Panc1 (cell line): Measurements from ENCODE around the gene ACSM3. TPM values are rescaled to one million over a fixed set of nuclear protein-coding genes. Genes with fewer than 3 reads are reported as not detected.

ENCODE experiments used
- ATAC-seq: fragments of 200-7000 bp; cut with Tn5 transposase; 2 replicates; pipeline ENCODE4 v1.9.1; 2020; ENCODE audit warnings: mild to moderate bottlenecking, moderate library complexity
- BruUV-seq: library from RNA; stranded (reverse); fragments of 400-500 nt; replicated peaks from 2 replicates; lab custom pipeline; 2021; lab: Mats Ljungman, UMichigan
- CTCF ChIA-PET: fragments of 300-600 bp; sonication (Branson Sonifier 250); formaldehyde crosslinking; loops from one replicate; lab custom pipeline; 2022; ENCODE audit warnings: antibody characterized with exemption; lab: Charles Lee
- POLR2A ChIA-PET: fragments of 300-600 bp; sonication (Branson Sonifier 250); formaldehyde crosslinking; loops from one replicate; lab custom pipeline; 2022; ENCODE audit warnings: antibody characterized with exemption; lab: Charles Lee
- DNase-seq: peaks from one replicate; pipeline ENCODE4 v3.0.0-alpha.2; 2010; ENCODE audit warnings: low read depth, low spot score
- H3K27ac ChIP-seq: 2 replicates; pipeline ENCODE4 v1.5.1; 2011; ENCODE audit warnings: mild to moderate bottlenecking, low read length, inconsistent platforms
- H3K27me3 ChIP-seq: fragments of 200-500 bp; sonication (Bioruptor generic); 2 replicates; pipeline ENCODE4 v1.6.0; 2014; ENCODE audit warnings: low read length, inconsistent platforms; ENCODE audit not compliant: control insufficient read depth, insufficient read depth
- H3K36me3 ChIP-seq: fragments of 200-500 bp; sonication (Bioruptor generic); 2 replicates; pipeline ENCODE4 v1.5.1; 2014; ENCODE audit warnings: inconsistent platforms, mild to moderate bottlenecking, low read length, moderate library complexity; ENCODE audit not compliant: control insufficient read depth, insufficient read depth
- H3K4me1 ChIP-seq: 2 replicates; pipeline ENCODE4 v1.5.1; 2011; ENCODE audit warnings: inconsistent platforms, mild to moderate bottlenecking, low read length, moderate library complexity; ENCODE audit not compliant: control insufficient read depth, insufficient read depth
- H3K4me3 ChIP-seq, 2 experiments: 2 replicates each; pipeline ENCODE4 v1.5.1; 2011 to 2012; ENCODE audit warnings: low read depth in 2 of 2, low read length in 2 of 2, mild to moderate bottlenecking in 2 of 2, inconsistent platforms in 1 of 2, moderate library complexity in 1 of 2
- H3K9me3 ChIP-seq: fragments of 200-500 bp; sonication (Bioruptor generic); 2 replicates; pipeline ENCODE4 v1.5.1; 2014; ENCODE audit warnings: low read depth, mild to moderate bottlenecking, inconsistent platforms, low read length, moderate library complexity; ENCODE audit not compliant: control insufficient read depth, insufficient read depth
- POLR2AphosphoS5 ChIP-seq: IDR thresholded peaks from 2 replicates; pipeline ENCODE4 v1.6.1; 2012; ENCODE audit warnings: mild to moderate bottlenecking, low read depth, low read length, moderate library complexity
- REST ChIP-seq, 2 experiments: IDR thresholded peaks; 2 replicates each; pipeline ENCODE4 v1.6.1; 2011 to 2012; ENCODE audit warnings: low read depth in 2 of 2, control low read depth in 1 of 2, low read length in 1 of 2, mild to moderate bottlenecking in 1 of 2, moderate library complexity in 1 of 2; ENCODE audit not compliant: insufficient read depth in 1 of 2
- SIN3A ChIP-seq: IDR thresholded peaks from 2 replicates; pipeline ENCODE4 v1.6.1; 2012; ENCODE audit warnings: low read depth, mild to moderate bottlenecking, low read length, moderate library complexity, borderline replicate concordance; ENCODE audit not compliant: insufficient read depth
- TCF7L2 ChIP-seq: IDR thresholded peaks from 2 replicates; pipeline ENCODE4 v1.6.1; 2011; ENCODE audit warnings: mild to moderate bottlenecking, low read depth, low read length, inconsistent platforms
- in situ Hi-C: cut with HindIII; loops from 2 replicates; pipeline ENCODE4 v1.10.0; 2016; ENCODE audit warnings: low sequenced_read_pairs, low pct_unique_long_range_greater_than_20kb
- intact Hi-C: fragments of 100-400 bp; cut with micrococcal nuclease; formaldehyde crosslinking; loops from one replicate; pipeline ENCODE4 v1.10.0; 2022; ENCODE audit not compliant: unreplicated experiment
- total RNA-seq: library from RNA; stranded (reverse); gene quantifications from one replicate; pipeline ENCODE4 v1.2.1, GENCODE V29; 2021; ENCODE audit not compliant: unreplicated experiment
- TF ChIP-seq, protein P1 (sequence below): fragments of 450-650 bp; IDR thresholded peaks from 2 replicates; pipeline ENCODE4 v1.5.1; 2017; ENCODE audit warnings: mild to moderate bottlenecking

Gene ACSM3
- total RNA-seq, 1 experiment from 2014 or later: 0.44 TPM

GRCh38 chr16:20833086-20833485, 69.3 kb downstream of the ACSM3 start:
- H3K9me3 ChIP-seq: no peaks in the 10 kb centered on the region
- ChIA-PET POLR2A (no interaction called here), CTCF (no interaction called here)
- DNase-seq (no peak), ATAC-seq (no peak)
- H3K36me3 ChIP-seq: peaks cover 17% of the 10 kb centered on the region
- in situ Hi-C loops (no loop called here), intact Hi-C loops (no loop called here)
- no peak for TF ChIP-seq SIN3A
- TF ChIP-seq, protein P1, sequence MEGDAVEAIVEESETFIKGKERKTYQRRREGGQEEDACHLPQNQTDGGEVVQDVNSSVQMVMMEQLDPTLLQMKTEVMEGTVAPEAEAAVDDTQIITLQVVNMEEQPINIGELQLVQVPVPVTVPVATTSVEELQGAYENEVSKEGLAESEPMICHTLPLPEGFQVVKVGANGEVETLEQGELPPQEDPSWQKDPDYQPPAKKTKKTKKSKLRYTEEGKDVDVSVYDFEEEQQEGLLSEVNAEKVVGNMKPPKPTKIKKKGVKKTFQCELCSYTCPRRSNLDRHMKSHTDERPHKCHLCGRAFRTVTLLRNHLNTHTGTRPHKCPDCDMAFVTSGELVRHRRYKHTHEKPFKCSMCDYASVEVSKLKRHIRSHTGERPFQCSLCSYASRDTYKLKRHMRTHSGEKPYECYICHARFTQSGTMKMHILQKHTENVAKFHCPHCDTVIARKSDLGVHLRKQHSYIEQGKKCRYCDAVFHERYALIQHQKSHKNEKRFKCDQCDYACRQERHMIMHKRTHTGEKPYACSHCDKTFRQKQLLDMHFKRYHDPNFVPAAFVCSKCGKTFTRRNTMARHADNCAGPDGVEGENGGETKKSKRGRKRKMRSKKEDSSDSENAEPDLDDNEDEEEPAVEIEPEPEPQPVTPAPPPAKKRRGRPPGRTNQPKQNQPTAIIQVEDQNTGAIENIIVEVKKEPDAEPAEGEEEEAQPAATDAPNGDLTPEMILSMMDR: no peak
- no peak for TF ChIP-seq POLR2AphosphoS5
- TF ChIP-seq REST (IDR thresholded peaks at IDR 0.05; ENCODE audit: insufficient read depth in 1 of 2, low read depth in 2 of 2, low read length in 1 of 2): no peak
- no peak for TF ChIP-seq TCF7L2
- BruUV-seq: no TSS peak
- no peak overlapping the region for H3K4me3 ChIP-seq
- H3K27ac ChIP-seq: no peak overlapping the region
- no peaks in the 10 kb centered on the region for H3K27me3 ChIP-seq
- no peaks in the 10 kb centered on the region for H3K4me1 ChIP-seq

DNA sequence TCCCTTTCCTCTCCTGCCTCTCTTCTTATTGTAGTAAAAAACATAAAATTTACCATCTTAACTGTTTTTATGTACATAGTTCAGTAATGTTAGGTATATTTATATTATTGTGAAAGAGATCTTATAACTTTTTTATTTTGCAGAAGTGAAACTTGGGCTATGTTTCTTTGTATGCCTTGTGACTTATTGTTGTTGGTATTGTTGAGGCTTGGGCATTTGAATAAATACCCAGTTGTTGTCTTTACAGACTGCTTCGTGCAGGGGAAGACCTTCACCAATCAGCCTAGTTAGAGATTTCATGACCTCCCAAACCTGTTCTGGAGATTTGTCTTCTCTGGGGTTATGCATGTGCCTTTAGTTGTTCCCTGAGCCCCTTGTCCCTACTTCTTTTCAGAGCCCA, 74.4 kb downstream of the ACSM3 start:
- H3K27me3 ChIP-seq: no peaks in the 10 kb centered on the region
- peaks cover 17% of the 10 kb centered on the region for H3K36me3 ChIP-seq
- in situ Hi-C loops (no loop called here), intact Hi-C loops (no loop called here)
- H3K4me3 ChIP-seq: no peak overlapping the region
- ChIA-PET POLR2A (no interaction called here), CTCF (no interaction called here)
- no peaks in the 10 kb centered on the region for H3K4me1 ChIP-seq
- DNase-seq: no peak
- BruUV-seq: no TSS peak
- H3K9me3 ChIP-seq: no peaks in the 10 kb centered on the region
- TF ChIP-seq, protein P1: no peak
- TF ChIP-seq SIN3A (no peak), TCF7L2 (no peak), POLR2AphosphoS5 (no peak), REST (IDR thresholded peaks at IDR 0.05; ENCODE audit: insufficient read depth in 1 of 2, low read depth in 2 of 2, low read length in 1 of 2) (no peak)
- no peak overlapping the region for H3K27ac ChIP-seq
- ATAC-seq: no peak
